ENCODE results near the gene PTPN3.
"Not testable (repeated sequence)": the region's sequence is repeated elsewhere in the genome, so short reads cannot be mapped to it uniquely, and the experiment has no call there.

The PTPN3 gene

DNA sequence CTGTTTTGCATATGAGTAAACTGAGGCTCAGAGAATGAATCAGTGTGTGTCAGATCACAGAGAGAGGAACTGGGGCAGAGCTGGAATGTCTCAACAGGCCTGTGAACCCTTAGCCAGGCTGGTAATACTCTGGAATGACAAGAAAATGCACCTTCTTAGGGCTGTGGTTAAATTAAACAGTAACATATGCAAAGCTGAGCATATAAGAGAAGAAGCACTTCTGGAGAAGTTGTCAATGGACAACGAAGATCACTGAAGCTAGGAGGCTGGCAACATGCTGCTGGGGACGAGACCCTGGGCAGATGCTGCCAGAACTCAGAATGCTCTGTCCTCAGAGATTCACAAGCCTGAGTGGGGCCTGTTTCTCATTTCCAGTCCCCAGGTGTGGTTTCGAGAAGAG, 112.6 kb downstream of the PTPN3 start:
- no peak for DNase-seq

DNA sequence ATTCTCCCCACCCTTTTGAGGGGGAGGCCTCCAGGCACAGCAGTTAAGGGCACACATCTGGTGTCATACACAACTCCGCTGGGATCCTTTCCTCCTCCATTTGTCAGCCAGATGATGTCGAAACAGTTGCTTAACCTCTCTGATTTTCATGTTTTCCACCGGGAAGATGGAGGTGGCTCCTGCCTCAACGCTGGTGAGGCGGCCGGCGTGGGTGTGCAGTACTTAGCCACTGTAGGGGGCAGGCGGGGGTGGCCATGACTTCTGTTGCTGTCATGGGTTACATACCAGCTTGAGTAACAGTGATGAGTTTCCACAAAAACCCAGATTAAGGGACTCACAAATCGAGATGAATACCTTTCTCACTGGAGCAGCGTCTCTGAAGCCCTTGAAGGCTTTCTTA, 114.2 kb downstream of the PTPN3 start:
- DNase-seq = no peak

DNA sequence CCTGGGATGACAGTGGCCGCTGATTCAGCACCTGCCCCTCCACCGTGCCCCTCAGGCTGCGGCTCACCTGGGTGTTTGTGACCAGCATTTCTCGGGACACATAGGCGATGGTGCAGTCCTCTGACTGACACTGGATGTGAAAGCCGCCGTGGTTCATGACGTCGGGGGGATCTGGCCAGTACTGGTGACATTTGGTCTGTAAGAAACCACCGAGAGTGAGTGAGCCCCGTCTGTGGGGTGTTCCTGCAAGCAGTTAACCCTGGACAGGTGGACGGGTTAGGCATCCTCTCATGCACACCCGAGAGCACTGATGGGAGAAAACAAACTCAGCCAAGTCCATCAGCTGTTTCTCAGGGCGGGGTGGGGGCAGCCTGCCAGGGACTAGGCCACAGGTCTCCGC, 114.8 kb downstream of the PTPN3 start:
- no peak for DNase-seq

DNA sequence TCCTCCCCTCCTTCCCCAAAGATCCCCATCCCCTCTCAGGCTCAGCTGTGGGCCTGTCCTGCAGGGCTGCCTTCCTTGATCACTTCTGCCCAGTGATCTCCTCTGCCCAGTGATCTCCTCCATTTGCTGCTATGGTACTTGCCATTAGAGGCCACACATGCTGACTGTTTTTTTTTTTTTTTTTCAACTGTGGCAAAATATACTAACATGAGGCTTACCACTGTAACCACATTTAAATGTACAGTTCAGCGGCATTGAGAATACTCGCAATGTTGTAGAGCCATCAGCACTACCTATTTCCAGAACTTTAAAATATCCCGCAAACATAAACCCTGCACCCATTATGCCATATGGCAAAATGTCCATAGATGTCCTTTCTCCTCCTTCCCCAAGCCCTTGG, 115.5 kb downstream of the PTPN3 start:
- no peak for DNase-seq

DNA sequence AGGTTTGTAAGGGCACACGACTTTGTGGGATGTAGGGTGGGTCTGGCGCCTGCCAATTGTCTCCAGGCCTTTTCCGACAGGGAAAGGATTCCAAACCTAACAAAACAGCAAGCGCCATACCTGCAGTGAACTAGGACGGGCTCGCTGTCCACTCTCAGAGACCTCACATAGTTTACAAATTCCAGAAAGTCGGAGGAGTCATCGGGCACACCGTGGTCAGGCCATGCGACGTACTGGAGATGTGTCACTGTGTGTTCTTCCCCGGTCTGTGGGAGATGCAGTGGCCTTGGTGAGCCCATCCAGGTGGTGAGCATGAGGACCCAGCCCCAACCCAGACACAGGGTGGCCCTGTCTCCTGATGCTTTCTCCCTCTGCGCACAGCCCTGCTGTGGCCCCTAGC, 115.9 kb downstream of the PTPN3 start:
- DNase-seq = no peak

DNA sequence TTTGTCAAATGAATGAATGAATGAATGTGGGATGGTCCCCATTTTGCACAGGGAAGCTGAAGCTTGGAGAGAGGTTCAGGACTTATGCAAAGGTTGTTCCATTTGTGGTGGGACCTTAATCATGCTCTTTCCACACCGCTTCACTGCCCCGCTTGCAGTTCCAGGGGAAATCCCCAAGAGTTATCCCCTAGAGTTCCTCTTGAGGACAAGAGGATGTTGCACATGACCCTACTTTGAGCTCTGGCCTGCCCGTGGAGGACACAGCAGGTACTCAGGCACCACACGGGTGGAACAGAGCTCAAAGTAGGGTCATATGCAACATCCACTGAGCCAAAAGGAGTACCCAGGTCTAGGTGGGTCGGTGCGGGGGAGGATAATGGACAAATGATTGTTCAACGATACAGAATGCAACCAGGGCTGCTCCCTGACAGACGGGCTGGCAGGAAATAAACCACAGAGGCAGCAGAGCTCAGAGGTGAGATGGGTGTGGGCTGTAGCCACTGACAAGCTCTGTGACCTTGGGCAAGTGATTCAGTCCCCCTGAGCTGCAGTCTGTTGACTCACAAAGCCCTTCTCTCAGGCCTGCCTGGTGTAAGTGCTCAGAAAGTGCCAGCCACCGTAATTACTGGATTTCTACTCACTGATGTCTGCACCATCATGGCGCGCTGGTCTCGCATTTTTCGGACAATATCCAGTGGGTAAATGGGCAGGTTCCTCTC, 116.9 kb downstream of the PTPN3 start:
- no peak for DNase-seq

DNA sequence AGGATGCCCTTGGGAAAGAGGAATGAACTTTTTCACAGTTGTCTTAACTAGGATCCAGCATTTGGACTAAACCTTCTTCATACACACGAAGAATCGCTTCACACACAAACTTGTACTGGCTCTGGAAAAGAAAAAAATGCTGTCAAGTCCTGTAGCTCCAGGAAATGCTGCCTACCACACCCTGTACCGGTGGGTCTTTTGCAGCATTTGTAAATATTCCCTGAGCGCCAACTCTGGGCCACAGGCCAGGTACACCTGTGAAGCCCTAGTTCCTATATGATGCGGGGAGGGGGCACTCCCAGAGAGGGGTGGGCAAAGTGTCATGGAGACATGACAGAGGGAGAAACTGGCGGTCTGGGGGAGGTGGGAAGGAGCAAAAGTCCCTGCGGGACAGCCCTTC, 118.6 kb downstream of the PTPN3 start:
- DNase-seq = no peak

DNA sequence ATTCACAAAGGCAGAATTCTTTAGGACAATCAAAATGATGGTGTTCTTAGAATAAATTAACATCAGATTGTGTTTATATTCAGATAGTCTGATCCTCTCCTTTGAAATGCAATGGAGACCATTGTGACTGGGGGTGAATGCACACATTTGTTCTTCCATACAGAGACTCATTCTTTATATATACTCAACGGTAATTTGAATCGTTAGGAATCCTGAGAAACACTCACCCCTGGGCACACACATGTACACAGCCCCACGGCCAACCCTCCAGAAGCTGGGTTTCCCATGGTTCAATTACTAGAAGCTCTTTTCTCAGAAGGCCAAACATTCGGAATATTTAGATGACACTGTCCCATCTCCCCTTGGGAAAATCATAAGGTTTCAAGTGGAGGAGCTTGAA, 119.8 kb downstream of the PTPN3 start:
- DNase-seq = no peak

DNA sequence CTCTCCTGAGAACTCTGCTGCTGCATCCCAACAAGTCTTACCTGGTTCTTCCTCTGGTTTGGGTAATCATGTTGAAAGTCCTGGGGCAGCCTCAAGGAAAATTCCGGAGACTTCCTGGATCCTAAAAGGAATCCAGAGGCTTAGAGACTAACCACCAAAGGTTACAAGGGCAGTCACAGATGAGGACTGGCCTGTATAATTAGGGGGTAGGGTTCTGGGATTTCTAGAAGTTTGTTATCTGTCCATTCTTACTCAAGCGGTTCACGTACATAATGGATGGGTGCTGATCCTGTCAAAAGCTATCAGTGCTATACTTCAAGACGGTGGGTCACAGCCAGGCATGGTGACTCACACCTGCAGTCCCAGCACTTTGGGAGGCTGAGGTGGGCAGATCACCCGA, 125.9 kb downstream of the PTPN3 start:
- no peak for DNase-seq

DNA sequence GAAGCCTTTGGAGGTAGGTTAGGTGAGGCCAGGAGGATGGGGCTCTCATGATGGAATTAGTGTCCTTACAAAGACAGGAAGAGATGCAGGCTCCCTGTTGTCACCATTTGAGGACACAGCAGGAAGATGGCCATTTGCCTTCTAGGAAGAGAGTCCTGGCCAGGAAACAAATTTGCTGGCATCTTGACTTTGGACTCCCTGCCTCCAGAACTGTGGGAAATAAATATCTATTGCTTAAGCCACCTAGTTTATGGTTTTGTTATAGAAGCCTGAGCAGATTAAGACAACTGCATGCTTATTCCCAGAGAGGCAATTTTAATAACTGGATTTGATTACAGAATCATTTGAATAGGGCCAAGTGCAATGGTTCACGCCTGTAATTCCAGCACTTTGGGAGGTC, 126.7 kb downstream of the PTPN3 start:
- no peak for DNase-seq

DNA sequence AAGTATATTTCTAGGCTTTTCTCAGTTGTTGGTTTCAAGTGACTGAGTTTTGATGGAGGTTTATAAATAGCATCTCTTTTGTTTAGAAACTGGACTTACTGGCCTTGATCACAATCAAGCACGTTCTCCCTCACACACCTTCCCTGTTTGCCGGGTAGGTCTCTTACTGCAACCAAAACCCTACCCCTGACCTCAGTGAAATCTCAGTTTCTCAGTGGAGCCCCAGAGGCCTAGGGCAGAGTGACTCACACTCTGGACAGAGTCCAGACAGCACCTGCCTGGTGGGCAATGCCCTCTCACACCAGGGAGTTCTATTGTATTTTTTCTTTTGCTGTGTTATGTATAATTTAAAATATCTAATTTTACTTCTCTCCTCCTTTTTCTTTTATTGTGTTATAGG, 128.8 kb downstream of the PTPN3 start:
- DNase-seq = no peak

DNA sequence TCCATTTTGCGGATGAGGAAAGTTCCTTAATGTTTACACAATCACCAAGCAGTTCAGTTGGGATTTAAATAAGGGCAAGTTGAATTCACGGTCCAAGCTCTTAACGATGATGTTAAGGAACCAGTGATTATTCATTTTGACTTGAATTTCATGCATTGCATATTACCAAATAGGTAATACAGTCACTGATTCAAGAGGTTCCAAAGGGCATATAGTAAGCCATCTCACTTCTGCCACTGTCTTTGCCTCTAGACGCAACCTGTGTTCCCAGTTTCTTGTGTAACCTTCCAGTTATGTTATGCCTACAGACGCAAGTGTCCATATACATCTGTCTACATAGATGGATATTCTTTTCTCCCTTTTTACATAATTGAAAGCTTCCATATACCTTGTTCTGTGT, 137.3 kb downstream of the PTPN3 start:
- DNase-seq = no peak

DNA sequence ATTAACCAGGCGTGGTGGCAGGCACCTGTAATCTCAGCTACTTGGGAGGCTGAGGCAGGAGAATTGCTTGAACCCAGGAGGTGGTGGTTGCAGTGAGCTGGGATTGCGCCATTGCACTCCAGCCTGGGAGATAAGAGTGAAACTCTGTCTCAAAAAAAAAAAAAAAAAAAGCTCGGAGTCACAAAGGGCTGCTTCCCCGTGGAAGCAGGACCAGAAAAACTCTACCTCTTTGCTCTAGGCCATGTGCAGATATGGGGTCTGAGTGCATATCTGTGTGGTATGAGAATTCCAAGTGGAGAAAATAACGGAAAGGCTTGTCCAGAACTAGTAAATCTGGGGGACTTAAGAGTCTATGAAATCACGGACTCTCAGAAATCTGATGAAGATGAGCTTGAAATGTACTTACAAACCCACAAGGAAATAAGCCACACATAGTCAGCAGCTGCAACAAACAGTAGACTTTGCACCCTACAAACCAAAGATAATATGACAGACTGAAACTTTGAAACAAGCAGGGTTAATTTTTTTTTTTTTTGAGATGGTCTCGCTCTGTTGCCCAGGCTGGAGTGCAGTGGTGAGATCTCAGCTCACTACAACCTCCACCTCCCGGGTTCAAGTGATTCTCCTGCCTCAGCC, 139.0 kb downstream of the PTPN3 start:
- not testable (repeated sequence) for DNase-seq

DNA sequence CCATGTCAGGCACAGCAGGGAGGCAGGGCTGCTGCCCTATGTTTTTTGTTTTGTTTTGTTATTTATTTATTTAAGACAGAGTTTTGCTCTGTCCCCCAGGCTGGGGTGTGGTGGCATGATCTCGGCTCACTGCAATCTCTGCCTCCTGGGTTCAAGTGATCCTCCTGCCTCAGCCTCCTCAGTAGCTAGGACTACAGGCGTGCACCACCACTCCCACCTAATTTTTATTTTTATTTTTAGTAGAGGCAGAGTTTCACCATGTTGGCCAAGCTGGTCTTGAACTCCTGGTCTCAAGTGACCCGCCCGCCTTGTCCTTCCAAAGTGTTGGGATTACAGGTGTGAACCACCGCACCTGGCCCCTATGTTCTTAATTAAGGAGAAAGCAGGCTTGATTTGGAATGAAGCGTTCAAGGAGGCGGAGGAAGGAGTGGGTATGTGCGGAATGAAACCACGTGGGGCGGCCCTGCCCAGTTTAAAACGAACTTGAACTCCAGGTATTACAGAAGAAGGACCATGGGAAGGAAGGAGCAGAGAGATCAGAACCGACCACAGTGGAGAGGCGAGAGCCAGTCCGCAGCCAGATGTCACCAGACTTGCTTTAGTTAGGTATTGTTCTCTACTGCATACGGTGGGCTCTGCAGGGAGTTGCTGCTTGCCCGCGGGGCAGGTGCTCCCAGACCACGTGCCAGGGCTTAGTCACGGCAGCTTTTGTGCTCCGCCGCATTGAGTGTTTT, 142.4 kb downstream of the PTPN3 start:
- DNase-seq = no peak

DNA sequence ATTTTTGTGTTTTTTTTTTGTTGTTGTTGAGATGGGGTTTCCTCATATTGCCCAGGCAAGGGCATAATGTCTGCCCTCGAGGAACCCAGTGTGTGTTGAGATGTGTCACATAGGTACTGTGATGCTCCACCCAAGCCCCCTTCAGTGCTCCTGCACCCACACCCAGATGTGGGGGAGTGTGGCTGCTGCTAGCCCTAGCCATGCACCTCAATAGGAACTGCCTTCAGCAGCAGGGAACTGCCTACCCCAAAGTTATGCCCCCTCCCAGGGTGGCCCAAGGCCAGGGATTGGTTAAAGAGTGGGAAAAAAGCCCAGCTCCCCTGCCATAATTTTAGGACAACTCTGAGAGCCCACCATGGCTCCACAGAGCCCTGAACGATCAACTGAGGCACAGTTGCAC, 143.9 kb downstream of the PTPN3 start:
- DNase-seq = no peak

DNA sequence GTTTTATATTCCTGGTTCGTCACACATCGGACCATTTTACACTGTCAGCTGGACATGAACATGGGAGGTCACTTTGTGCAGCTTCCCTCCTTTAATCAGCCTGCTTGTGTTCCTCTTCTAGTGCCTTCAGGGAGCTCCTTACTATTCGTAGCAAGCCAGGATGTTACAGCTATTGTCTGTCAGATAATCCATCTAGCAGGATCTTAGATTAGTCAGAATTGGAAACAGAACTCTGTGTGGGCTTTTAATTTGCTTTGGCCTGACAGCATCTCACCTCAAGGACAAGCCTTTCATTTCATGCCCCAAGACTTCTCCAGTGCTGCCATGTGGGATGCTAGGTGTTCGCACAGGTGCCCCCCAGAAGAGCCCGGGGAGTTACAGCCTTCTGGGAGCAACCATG, 147.1 kb downstream of the PTPN3 start:
- DNase-seq = no peak

DNA sequence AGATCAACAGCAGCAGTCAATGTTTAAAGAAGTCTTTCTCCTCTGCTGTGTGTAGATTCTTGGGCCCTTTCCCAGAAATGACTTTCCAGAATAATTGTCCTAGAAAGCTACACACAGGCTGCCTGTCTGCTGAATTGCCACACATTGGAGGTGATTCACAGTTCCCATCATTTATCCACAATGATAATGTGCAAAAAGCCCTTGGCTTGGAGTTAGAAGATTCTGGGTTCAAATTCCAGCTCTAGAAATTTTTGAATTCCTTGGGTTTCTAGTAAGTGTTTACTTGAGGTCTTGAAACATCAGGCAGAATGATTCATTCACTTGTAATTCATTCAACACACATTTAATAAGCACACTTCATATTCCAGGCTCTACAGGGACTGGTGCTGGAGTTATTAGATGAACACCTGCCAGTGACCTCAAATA, 148.7 kb downstream of the PTPN3 start:
- DNase-seq = no peak

DNA sequence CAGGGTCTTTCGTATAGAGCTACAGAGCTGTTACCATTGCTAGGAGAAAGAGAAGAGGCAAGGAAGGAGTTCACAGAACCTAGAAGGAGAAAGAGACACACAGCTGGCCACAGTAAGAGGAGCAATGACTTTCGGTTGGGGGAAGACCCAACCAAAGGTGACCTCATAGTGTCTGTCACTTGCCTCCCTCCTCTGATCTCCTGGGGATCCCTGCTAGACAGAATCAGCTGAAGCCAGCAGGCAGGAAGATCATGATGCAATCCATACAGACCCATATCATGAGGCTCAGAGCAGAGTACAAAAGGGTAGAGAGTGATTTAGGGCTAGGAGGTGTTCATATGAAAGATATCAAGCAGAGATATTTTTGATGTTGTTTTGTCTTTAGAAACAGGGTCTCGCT, 151.2 kb downstream of the PTPN3 start:
- no peak for DNase-seq

DNA sequence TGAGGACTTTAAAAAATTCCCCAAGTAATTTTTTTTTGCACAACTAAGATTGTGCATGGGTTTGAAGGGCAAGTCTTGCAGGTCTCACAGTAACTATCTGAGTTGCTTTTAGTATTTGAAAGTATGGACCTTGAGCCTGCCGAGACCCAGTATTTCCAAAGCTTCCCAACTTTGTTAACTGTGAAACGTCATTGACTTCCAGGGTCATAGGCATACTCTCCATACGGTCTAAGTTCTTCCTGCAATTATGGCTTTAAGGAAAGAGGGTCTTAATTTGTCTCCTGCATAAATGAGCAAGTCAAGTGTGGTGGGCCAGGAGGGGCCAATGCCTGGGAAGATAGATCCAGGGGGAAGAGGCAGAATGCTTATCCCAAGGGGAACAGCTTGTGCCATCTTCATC, 153.2 kb downstream of the PTPN3 start:
- no peak for DNase-seq

DNA sequence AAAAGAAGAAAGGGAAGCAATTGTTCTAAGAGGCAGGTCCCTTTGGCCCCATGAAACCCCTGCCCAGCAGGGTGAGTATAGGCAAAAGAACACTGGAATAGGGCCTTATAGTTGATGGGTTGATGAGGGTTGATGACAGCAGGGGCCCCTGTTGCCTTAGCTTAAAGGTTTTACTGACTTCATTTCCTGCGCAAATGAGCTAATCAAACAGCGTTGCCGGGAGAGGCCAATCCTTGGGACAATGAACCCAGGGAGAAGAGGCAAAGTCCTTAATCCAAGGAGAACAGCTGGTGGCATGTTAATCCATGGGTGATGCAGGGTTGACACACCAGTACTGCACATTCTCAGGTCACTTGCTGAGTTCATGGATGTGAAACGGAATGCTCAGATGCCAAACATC, 155.2 kb downstream of the PTPN3 start:
- no peak for DNase-seq

DNA sequence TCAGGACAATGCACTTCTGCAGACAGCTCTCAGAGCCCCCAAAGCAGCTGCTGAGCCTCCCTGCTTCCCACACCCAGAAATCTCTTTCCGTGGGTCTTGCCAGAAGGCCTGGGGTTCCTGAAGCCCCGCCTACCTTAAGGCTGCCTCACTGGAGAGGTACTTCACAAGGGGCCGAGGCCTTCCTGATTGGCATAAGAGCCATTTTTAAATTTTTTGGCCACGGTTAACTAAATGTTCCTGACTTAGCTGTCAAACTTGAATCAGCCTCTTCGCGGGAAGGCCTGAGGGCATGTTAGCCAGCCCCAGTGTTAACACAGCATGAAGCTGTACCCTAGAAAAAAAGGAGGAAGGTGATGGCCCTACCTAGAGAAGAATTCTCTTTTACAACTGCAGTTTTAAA, 156.5 kb downstream of the PTPN3 start:
- DNase-seq = no peak

DNA sequence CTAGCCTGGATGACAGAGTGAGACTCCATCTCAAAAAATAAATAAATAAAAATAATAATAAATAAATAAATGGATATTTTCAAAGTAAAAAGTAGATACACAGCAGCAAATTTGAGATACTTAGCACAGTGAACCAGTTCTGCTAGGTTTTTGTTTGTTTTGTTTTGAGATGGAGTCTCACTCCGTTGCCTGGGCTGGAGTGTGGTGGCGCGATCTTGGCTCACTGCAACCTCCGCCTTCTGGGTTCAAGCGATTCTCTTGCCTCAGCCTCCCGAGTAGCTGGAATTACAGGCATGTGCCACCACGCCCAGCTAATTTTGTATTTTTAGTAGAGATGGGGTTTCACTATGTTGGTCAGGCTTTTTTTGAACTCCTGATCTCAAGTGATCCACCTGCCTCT, 157.1 kb downstream of the PTPN3 start:
- not testable (repeated sequence) for DNase-seq

DNA sequence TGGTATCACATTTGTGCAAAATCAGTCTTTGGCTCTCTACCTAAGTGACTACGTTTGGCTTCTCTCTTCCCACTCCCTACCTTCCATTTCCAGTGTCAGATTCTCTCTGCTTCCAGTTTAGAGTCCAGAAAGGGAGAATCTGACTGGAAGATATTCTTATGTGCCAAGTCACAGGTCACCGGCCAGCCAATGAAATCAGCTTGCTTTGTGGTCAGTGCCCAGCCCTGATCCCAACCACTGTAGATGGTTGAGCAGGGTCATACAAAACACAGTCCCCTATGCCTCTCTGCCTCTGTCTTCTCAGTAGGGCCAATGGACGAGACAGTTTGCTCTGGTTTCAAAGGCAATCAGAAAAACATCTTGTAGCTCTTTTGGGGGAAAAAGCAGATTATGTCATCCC, 161.7 kb downstream of the PTPN3 start:
- no peak for DNase-seq

DNA sequence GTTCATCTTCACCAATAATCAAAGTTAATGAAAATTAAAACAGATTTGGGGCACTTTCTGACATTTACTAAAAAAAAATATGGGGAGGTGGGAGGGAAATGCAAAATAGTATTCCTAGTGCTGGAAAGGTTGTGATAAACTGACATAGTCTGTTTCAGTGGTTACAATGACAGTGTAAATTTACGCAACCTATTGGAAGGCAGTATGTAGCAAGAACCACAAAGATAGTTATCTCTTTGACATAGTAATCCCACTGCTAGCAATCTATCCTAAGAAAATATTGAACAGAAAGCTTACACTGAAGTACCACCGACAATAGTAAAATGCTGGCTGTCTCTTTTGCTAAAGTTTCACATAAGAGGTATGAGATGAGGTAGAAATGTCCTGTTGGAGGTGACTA, 162.2 kb downstream of the PTPN3 start:
- DNase-seq = no peak
